GM23248 (cell line): Measurements from ENCODE around the gene TBC1D3B. TPM values are rescaled to one million over a fixed set of nuclear protein-coding genes. Genes with fewer than 3 reads are reported as not detected.
"Not testable (repeated sequence)": the region's sequence is repeated elsewhere in the genome, so short reads cannot be mapped to it uniquely, and the experiment has no call there.

ENCODE experiments used
- DNase-seq: peaks from one replicate; pipeline ENCODE4 v3.0.0-alpha.2; 2015
- H2AFZ ChIP-seq: fragments of 200-600 bp; sonication (generic); 2 replicates; pipeline ENCODE4 v1.6.1; 2016; ENCODE audit warnings: antibody characterized with exemption
- H3F3A ChIP-seq: fragments of 200-600 bp; sonication (generic); 2 replicates; pipeline ENCODE4 v1.6.1; 2016; ENCODE audit warnings: mild to moderate bottlenecking, antibody characterized with exemption, mixed run types; ENCODE audit not compliant: insufficient read depth
- H3K27ac ChIP-seq: fragments of 200-600 bp; sonication (generic); 2 replicates; pipeline ENCODE4 v1.5.1; 2016; ENCODE audit warnings: mild to moderate bottlenecking
- H3K27me3 ChIP-seq: fragments of 200-600 bp; sonication (generic); replicated peaks from 2 replicates; pipeline ENCODE4 v1.6.1; 2016; ENCODE audit warnings: mild to moderate bottlenecking; ENCODE audit not compliant: insufficient read depth
- H3K36me3 ChIP-seq: fragments of 200-600 bp; sonication (generic); 2 replicates; pipeline ENCODE4 v1.6.1; 2016; ENCODE audit warnings: low read depth, mild to moderate bottlenecking
- H3K4me1 ChIP-seq: fragments of 200-600 bp; sonication (generic); 2 replicates; pipeline ENCODE4 v1.6.1; 2016; ENCODE audit warnings: mild to moderate bottlenecking; ENCODE audit not compliant: insufficient read depth
- H3K4me2 ChIP-seq: fragments of 200-600 bp; sonication (generic); one replicate; pipeline ENCODE4 v1.6.1; 2016; ENCODE audit warnings: mild to moderate bottlenecking; ENCODE audit not compliant: unreplicated experiment
- H3K4me3 ChIP-seq: fragments of 200-600 bp; sonication (generic); 2 replicates; pipeline ENCODE4 v1.5.1; 2016; ENCODE audit warnings: mild to moderate bottlenecking
- H3K79me2 ChIP-seq: fragments of 200-600 bp; sonication (generic); 2 replicates; pipeline ENCODE4 v1.6.1; 2016; ENCODE audit warnings: mild to moderate bottlenecking; ENCODE audit not compliant: insufficient read depth
- H3K9ac ChIP-seq: fragments of 200-600 bp; sonication (generic); 2 replicates; pipeline ENCODE4 v1.6.1; 2016; ENCODE audit warnings: mild to moderate bottlenecking
- H3K9me2 ChIP-seq: fragments of 200-600 bp; sonication (generic); 2 replicates; pipeline ENCODE4 v1.6.1; 2016; ENCODE audit warnings: mixed run types, mild to moderate bottlenecking, moderate library complexity; ENCODE audit not compliant: insufficient read depth
- H3K9me3 ChIP-seq: fragments of 200-600 bp; sonication (generic); one replicate; pipeline ENCODE4 v1.6.1; 2017; ENCODE audit warnings: low read depth
- H4K20me1 ChIP-seq: fragments of 200-600 bp; sonication (generic); 2 replicates; pipeline ENCODE4 v1.6.0; 2016; ENCODE audit not compliant: insufficient read depth
- EZH2 ChIP-seq: fragments of 200-600 bp; sonication (generic); IDR thresholded peaks from 2 replicates; pipeline ENCODE4 v1.6.1; 2018; ENCODE audit warnings: antibody characterized with exemption, mild to moderate bottlenecking; ENCODE audit not compliant: insufficient read depth, poor library complexity, severe bottlenecking
- EZH2phosphoT487 ChIP-seq: fragments of 200-600 bp; sonication (generic); IDR thresholded peaks from 2 replicates; pipeline ENCODE4 v1.6.1; 2018; ENCODE audit warnings: antibody characterized with exemption, moderate library complexity, mild to moderate bottlenecking, low read depth; ENCODE audit not compliant: insufficient read depth
- WGBS, 2 experiments: methylation state at CpG; one replicate each; pipeline ENCODE4 v1.1.6; 2015 to 2017; ENCODE audit warnings: low lambda C conversion rate in 2 of 2, low coverage in 1 of 2; ENCODE audit errors: missing lambda C conversion rate in 2 of 2; 5-methylcytosine and 5-hydroxymethylcytosine counted together
- in situ Hi-C: fragments of 300-500 bp; cut with MboI; formaldehyde crosslinking; loops from 2 replicates; pipeline ENCODE4 v1.15.0; 2020
- polyA plus RNA-seq: library from polyadenylated mRNA; unstranded; fragments of >200 nt; fragmentation: Nextera tagmentation; extraction: Ambion mirVana; gene quantifications from 2 replicates; pipeline ENCODE4 v1.2.1, GENCODE V29; 2016
- total RNA-seq: library from RNA; depleted of rRNA; stranded (reverse); fragments of >200 nt; shearing (Covaris generic); gene quantifications from 2 replicates; pipeline ENCODE4 v1.2.3, GENCODE V29; 2014

Gene TBC1D3B
- total and polyA plus RNA-seq, 2 experiments from 2014 or later = 0.64 TPM; not detected in 1

- Histone ChIP-seq H3K9me2 (no peaks in the 10 kb centered on the region), H3K79me2 (peaks cover 13% of the 10 kb centered on the region), H3K4me2 (peak overlapping the region; percentile 87), H4K20me1 (no peaks in the 10 kb centered on the region), H3K27ac (no peak overlapping the region), H3K4me3 (peak overlapping the region; percentile 75), H3F3A (no peaks in the 10 kb centered on the region), H3K36me3 (no peaks in the 10 kb centered on the region), H3K27me3 (no peaks in the 10 kb centered on the region), H3K9me3 (no peaks in the 10 kb centered on the region), H2AFZ (peak overlapping the region; percentile 97), H3K4me1 (0 out of 2 replicates have a peak, but pooled peaks cover 5% of the 10 kb centered on the region), H3K9ac (peak overlapping the region; percentile 82)
- no peak for TF ChIP-seq EZH2phosphoT487
- TF ChIP-seq EZH2 = no peak
- DNase-seq = peak; percentile 67
- 24% methylated on average over 48 of the region's 48 CpGs for WGBS, 2 experiments
- in situ Hi-C loops = no loop called here
These were observed 6.0 kb upstream of the TBC1D3B start for GRCh38 chr17:36182176-36183000.

GRCh38 chr17:36181446-36182175 lies 5.2 kb upstream of the TBC1D3B start:
- in situ Hi-C loops, H3F3A ChIP-seq, H3K9ac ChIP-seq, H4K20me1 ChIP-seq, H3K27ac ChIP-seq, H3K4me3 ChIP-seq, DNase-seq, H3K9me3 ChIP-seq, H3K4me1 ChIP-seq, H2AFZ ChIP-seq, H3K9me2 ChIP-seq, H3K27me3 ChIP-seq, H3K4me2 ChIP-seq, H3K36me3 ChIP-seq: not testable (repeated sequence)
- 82 to 83% methylated on average over 6 of the region's 6 CpGs for WGBS, 2 experiments
- peaks cover 13% of the 10 kb centered on the region for H3K79me2 ChIP-seq

- H3K79me2 ChIP-seq, H3K9me2 ChIP-seq, in situ Hi-C loops, H4K20me1 ChIP-seq, H3K36me3 ChIP-seq, H3K9me3 ChIP-seq, H3K27ac ChIP-seq, H2AFZ ChIP-seq, H3K9ac ChIP-seq, H3K4me1 ChIP-seq, H3K4me2 ChIP-seq, DNase-seq, H3F3A ChIP-seq, H3K4me3 ChIP-seq, H3K27me3 ChIP-seq: not testable (repeated sequence)
- WGBS, 2 experiments = 52 to 53% methylated on average over 6 of the region's 8 CpGs
These were observed 7.6 kb downstream of the TBC1D3B start for GRCh38 chr17:36168836-36169235.

- in situ Hi-C loops = no loop called here
- Histone ChIP-seq H3F3A (0 out of 2 replicates have a peak, but pooled peaks cover 3% of the 10 kb centered on the region), H3K9me3 (no peaks in the 10 kb centered on the region), H3K9ac (no peak overlapping the region), H3K4me3 (no peak overlapping the region), H3K79me2 (no peaks in the 10 kb centered on the region), H2AFZ (no peak overlapping the region), H4K20me1 (no peaks in the 10 kb centered on the region), H3K9me2 (no peaks in the 10 kb centered on the region), H3K4me1 (peaks cover 5% of the 10 kb centered on the region; the same call in 1 of the 2 replicates), H3K4me2 (no peak overlapping the region), H3K36me3 (no peaks in the 10 kb centered on the region), H3K27me3 (peaks cover 22% of the 10 kb centered on the region; the same call in 1 of the 2 replicates), H3K27ac (no peak overlapping the region)
- TF ChIP-seq EZH2phosphoT487 (no peak), EZH2 (no peak)
- DNase-seq = peak; percentile 7
- WGBS, 2 experiments = 40 to 45% methylated on average over 9 to 10 of the region's 10 CpGs
These were observed 22.4 kb downstream of the TBC1D3B start for GRCh38 chr17:36153895-36154610.
